ENCODE data around the gene RAB11FIP4. TPM values are rescaled to one million over a fixed set of nuclear protein-coding genes. Genes with fewer than 3 reads are reported as not detected.

Gene RAB11FIP4
- total RNA-seq, 1 experiment from 2014 or later: 54.9 TPM

DNA sequence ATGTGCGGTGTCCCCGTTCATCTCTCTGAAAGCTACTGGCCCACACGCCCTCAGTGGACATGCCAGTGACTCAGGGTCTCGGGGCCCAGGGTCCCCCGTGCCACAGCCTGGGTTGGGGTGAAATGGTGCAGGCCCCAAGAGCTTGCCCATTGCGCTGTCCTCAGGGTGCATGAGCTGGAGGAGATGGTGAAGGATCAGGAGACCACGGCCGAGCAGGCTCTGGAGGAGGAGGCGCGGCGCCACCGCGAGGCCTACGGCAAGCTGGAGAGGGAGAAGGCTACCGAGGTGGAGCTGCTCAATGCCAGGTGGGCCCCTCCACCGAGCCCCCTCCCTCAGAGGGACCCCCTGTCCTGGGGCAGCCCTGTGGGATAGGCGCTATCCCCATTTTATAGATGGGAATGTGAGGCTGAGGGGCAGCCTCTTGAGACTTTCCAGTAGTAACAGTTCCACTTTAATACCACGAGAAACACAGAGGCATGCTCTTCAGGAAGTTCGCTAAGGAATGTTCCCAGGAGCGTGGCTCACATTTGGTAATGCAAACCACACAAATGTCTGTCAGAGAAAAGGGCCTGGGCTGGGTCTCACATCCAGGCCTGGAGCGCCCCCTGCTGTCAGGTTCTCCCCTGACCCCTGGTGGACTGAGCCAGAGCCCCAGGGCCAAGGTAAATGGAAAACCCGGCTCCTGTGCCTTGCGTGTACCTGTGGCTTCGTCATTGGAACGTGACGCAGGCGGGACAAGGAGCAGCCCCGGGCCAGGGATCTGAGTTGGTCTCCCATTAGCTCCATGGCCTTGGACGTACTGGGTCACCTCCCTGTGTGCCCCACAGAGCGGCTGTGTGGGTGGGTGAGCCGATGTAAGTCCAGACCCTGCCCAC is 133.7 kb downstream of the RAB11FIP4 start:
- ATAC-seq: peak; percentile 90

More for the DNA sequence above, 133.7 kb downstream of the RAB11FIP4 start:
- Mint-ChIP-seq H3K27me3 (ENCODE audit: low read depth) (no peaks in the 10 kb centered on the region), H3K4me3 (no peak overlapping the region), H3K4me1 (no peaks in the 10 kb centered on the region), H3K36me3 (peaks cover 39% of the 10 kb centered on the region), H3K9me3 (peaks cover 12% of the 10 kb centered on the region; the same call in 1 of the 2 replicates), H3K27ac (no peak overlapping the region)
- ChIA-PET POLR2A (no interaction called here), CTCF (interaction anchor here (0.7 to 5.7 kb wide), 14 partner anchors 8 to 318 kb away, joined by 3 to 49 read pairs (median 4); no protein-coding TSS in a partner anchor)
- TF ChIP-seq, protein P1, sequence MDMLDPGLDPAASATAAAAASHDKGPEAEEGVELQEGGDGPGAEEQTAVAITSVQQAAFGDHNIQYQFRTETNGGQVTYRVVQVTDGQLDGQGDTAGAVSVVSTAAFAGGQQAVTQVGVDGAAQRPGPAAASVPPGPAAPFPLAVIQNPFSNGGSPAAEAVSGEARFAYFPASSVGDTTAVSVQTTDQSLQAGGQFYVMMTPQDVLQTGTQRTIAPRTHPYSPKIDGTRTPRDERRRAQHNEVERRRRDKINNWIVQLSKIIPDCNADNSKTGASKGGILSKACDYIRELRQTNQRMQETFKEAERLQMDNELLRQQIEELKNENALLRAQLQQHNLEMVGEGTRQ (CRISPR knock-in tag; IDR thresholded peaks at IDR 0.05): no peak
- no peak for TF ChIP-seq RELA (CRISPR knock-in tag; IDR thresholded peaks at IDR 0.05; ENCODE audit: borderline replicate concordance)
- TF ChIP-seq, protein P2, sequence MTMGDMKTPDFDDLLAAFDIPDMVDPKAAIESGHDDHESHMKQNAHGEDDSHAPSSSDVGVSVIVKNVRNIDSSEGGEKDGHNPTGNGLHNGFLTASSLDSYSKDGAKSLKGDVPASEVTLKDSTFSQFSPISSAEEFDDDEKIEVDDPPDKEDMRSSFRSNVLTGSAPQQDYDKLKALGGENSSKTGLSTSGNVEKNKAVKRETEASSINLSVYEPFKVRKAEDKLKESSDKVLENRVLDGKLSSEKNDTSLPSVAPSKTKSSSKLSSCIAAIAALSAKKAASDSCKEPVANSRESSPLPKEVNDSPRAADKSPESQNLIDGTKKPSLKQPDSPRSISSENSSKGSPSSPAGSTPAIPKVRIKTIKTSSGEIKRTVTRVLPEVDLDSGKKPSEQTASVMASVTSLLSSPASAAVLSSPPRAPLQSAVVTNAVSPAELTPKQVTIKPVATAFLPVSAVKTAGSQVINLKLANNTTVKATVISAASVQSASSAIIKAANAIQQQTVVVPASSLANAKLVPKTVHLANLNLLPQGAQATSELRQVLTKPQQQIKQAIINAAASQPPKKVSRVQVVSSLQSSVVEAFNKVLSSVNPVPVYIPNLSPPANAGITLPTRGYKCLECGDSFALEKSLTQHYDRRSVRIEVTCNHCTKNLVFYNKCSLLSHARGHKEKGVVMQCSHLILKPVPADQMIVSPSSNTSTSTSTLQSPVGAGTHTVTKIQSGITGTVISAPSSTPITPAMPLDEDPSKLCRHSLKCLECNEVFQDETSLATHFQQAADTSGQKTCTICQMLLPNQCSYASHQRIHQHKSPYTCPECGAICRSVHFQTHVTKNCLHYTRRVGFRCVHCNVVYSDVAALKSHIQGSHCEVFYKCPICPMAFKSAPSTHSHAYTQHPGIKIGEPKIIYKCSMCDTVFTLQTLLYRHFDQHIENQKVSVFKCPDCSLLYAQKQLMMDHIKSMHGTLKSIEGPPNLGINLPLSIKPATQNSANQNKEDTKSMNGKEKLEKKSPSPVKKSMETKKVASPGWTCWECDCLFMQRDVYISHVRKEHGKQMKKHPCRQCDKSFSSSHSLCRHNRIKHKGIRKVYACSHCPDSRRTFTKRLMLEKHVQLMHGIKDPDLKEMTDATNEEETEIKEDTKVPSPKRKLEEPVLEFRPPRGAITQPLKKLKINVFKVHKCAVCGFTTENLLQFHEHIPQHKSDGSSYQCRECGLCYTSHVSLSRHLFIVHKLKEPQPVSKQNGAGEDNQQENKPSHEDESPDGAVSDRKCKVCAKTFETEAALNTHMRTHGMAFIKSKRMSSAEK (CRISPR knock-in tag; IDR thresholded peaks at IDR 0.05; ENCODE audit: borderline replicate concordance): no peak
- TF ChIP-seq NR3C1 (CRISPR knock-in tag; conservative IDR thresholded peaks at IDR 0.05; ENCODE audit: low read depth): no peak
- TF ChIP-seq, protein P3, sequence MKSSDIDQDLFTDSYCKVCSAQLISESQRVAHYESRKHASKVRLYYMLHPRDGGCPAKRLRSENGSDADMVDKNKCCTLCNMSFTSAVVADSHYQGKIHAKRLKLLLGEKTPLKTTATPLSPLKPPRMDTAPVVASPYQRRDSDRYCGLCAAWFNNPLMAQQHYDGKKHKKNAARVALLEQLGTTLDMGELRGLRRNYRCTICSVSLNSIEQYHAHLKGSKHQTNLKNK (CRISPR knock-in tag; IDR thresholded peaks at IDR 0.05): no peak
- TF ChIP-seq, protein P4, sequence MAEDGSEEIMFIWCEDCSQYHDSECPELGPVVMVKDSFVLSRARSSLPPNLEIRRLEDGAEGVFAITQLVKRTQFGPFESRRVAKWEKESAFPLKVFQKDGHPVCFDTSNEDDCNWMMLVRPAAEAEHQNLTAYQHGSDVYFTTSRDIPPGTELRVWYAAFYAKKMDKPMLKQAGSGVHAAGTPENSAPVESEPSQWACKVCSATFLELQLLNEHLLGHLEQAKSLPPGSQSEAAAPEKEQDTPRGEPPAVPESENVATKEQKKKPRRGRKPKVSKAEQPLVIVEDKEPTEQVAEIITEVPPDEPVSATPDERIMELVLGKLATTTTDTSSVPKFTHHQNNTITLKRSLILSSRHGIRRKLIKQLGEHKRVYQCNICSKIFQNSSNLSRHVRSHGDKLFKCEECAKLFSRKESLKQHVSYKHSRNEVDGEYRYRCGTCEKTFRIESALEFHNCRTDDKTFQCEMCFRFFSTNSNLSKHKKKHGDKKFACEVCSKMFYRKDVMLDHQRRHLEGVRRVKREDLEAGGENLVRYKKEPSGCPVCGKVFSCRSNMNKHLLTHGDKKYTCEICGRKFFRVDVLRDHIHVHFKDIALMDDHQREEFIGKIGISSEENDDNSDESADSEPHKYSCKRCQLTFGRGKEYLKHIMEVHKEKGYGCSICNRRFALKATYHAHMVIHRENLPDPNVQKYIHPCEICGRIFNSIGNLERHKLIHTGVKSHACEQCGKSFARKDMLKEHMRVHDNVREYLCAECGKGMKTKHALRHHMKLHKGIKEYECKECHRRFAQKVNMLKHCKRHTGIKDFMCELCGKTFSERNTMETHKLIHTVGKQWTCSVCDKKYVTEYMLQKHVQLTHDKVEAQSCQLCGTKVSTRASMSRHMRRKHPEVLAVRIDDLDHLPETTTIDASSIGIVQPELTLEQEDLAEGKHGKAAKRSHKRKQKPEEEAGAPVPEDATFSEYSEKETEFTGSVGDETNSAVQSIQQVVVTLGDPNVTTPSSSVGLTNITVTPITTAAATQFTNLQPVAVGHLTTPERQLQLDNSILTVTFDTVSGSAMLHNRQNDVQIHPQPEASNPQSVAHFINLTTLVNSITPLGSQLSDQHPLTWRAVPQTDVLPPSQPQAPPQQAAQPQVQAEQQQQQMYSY (CRISPR knock-in tag; IDR thresholded peaks at IDR 0.05): peak; percentile 96
- TF ChIP-seq, protein P5, sequence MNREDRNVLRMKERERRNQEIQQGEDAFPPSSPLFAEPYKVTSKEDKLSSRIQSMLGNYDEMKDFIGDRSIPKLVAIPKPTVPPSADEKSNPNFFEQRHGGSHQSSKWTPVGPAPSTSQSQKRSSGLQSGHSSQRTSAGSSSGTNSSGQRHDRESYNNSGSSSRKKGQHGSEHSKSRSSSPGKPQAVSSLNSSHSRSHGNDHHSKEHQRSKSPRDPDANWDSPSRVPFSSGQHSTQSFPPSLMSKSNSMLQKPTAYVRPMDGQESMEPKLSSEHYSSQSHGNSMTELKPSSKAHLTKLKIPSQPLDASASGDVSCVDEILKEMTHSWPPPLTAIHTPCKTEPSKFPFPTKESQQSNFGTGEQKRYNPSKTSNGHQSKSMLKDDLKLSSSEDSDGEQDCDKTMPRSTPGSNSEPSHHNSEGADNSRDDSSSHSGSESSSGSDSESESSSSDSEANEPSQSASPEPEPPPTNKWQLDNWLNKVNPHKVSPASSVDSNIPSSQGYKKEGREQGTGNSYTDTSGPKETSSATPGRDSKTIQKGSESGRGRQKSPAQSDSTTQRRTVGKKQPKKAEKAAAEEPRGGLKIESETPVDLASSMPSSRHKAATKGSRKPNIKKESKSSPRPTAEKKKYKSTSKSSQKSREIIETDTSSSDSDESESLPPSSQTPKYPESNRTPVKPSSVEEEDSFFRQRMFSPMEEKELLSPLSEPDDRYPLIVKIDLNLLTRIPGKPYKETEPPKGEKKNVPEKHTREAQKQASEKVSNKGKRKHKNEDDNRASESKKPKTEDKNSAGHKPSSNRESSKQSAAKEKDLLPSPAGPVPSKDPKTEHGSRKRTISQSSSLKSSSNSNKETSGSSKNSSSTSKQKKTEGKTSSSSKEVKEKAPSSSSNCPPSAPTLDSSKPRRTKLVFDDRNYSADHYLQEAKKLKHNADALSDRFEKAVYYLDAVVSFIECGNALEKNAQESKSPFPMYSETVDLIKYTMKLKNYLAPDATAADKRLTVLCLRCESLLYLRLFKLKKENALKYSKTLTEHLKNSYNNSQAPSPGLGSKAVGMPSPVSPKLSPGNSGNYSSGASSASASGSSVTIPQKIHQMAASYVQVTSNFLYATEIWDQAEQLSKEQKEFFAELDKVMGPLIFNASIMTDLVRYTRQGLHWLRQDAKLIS (CRISPR knock-in tag; IDR thresholded peaks at IDR 0.05; ENCODE audit: borderline replicate concordance): no peak
- TF ChIP-seq ZNF317 (CRISPR knock-in tag; IDR thresholded peaks at IDR 0.05; ENCODE audit: borderline replicate concordance, low read depth): no peak
- peak; percentile 83 for TF ChIP-seq CTCF (IDR thresholded peaks at IDR 0.05)
- TF ChIP-seq FOXP1 (CRISPR knock-in tag; IDR thresholded peaks at IDR 0.05; ENCODE audit: borderline replicate concordance): 0 out of 2 replicates have a peak, but pooled peaks have one; percentile 65
- DNase-seq (ENCODE audit: low spot score): peak; percentile 97

All from WTC11 (cell line).